CD4-positive, alpha-beta T cell treated with Interleukin-4 for 4 hours (primary cell): Measurements from ENCODE around the gene SEC23IP.
"Not testable (repeated sequence)": the region's sequence is repeated elsewhere in the genome, so short reads cannot be mapped to it uniquely, and the experiment has no call there.

Source experiments
- DNase-seq: peaks from one replicate; pipeline ENCODE4 v3.0.0-alpha.2; 2020

The SEC23IP gene

DNA sequence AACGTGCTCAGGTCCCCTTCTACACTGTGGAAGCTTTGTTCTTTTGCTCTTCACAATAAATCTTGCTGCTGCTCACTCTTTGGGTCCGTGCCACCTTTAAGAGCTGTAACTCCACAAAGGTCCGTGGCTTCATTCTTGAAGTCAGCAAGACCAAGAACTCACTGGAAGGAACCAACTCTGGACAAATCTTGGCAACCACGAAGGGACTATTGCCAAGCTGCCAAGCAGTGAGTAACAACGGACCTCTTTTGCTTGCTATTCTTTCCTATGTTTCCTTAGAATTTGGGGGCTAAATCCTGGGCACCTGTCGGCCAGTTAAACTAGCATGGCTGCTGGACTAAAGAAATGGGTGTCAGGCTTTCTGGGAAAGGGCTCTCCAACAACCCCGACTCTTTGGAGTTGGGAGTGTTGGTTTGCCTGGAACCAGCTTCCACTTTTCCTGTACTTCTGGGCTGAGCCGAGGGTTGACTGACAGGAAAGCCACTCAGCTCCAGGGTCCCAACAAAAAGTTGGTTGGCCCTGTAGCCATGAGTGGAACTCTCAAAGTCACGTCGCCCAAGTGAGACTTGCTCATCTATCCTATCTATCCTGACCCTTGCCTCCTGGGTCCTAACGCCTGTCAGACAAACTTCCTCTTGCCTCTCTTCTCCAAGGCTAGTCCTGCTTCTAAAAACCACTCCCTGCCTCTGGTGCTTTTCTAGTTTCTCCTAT lies 8.5 kb upstream of the SEC23IP start:
- not testable (repeated sequence) for DNase-seq

DNA sequence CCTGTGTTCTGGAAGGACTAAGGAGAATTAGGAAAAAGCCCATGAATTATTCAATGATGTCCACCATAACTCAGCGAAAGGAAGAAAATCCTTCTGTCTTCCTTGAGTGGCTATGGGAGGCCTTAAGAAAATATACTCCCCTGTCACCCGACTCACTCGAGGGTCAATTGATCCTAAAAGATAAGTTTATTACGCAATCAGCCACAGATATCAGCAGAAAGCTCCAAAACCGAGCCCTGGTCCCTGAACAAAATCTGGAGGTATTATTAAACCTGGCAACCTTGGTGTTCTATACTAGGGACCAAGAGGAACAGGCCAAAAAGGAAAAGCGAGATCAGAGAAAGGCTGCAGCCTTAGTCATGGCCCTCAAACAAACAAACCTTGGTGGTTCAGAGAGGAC lies 6.5 kb upstream of the SEC23IP start:
- DNase-seq: not testable (repeated sequence)

DNA sequence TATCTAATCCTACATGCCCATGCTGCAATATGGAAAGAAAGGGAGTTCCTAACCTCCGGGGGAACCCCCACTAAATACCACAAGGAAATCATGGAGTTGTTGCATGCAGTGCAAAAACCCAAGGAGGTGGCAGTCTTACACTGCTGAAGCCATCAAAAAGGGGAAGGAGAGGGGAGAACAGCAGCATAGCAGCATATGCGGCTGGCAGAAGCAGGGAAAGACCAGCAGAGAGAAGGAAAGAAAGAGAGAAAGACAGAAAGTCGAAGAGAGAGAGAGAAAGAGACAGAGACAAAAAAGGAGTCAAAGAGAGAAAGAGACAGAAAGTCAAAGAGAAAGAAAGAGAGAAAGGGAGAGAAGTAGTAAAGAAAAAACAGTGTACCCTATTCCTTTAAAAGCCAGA lies 3.8 kb upstream of the SEC23IP start:
- DNase-seq: not testable (repeated sequence)

DNA sequence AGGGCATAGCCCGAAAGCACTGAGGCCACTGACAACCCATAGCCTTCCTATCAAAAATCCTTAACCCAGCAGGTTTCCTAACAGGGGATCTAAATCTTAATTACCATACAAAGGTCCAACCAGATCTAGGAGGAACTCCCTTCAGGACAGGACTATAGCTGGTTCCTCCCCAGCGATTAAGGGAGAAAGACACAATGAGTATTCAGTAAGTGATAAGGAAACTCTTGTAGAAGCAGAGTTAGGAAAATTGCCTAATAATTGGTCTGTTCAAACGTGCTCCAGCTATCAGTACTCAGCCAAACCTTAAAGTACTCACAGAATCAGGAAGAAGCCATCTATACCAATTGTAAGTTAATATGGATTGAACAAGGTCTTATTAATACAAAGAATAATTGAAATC lies 3.3 kb upstream of the SEC23IP start:
- DNase-seq: not testable (repeated sequence)

DNA sequence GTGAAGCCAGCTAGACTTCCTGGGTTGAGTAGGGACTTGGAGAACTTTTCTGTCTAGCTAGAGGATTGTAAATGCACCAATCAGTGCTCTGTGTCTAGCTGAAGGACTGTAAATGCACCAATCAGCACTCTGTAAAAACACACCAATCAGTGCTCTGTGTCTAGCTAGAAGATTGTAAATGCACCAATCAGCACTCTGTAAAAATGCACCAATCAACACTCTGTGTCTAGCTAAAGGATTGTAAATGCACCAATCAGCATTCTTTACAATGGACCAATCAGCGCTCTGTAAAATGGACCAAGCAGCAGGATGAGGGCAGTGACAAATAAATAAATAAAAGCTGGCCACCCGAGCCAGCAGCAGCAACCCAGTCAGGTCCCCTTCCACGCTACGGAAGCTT lies 2.2 kb upstream of the SEC23IP start:
- not testable (repeated sequence) for DNase-seq

DNA sequence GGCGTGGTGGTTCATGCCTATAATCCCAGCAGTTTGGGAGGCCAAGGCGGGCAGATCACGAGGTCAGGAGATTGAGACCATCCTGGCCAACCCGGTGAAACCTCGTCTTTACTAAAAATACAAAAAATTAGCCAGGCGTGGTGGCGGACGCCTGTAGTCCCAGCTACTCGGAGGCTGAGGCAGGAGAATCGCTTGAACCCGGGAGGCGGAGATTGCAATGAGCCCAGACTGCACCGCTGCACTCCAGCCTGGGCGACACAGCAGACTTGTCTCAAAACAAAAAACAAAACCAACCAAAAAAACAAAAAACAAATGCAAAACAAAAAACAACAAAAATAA lies 712 bp upstream of the SEC23IP start:
- not testable (repeated sequence) for DNase-seq

DNA sequence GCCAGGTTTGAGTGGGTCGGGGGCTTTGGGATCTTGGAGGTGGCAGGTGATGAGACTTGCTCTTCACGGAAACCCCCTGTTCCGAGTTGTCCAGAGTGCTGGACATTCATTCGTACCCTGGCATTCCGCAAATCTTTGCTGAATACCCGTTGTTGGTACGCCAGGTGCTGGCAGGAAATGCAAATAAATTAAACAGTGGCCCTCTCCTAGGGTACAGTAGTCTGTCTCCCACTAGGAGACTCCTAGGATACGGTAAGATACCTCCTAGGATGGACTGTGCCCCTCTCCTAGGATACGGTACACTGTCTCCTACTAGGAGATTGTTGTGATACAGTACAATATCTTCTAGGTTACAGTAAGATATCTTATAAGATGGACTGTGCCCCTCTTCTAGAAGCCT lies 544 bp downstream of the SEC23IP start:
- DNase-seq: no peak

DNA sequence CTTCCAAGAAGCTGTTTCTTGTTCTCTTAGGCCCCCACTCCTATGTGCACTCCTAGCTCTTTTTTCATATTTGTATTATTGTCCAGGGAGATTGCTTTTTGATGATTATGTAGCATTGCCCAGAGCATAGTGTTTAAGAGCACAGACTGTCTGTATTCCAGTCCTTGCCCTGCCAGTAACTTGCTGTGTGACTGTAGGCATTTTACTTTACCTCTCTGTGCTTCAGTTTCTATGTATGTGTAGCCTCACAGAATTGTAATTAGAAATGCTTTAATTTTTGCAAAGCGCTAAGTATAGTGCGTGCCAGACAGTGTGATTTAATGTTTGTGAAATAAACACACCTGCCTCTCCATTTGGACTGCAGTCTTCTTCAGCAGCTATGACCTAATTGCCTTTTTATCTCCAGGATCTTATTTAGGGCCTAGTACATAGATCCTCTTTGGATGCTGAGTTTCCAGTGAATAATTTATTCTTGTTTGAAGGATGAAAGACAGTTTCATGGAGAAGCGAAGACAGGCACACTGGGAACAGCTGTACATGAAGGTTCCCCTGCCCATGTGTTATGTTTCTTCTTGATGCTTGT lies 1.4 kb downstream of the SEC23IP start:
- DNase-seq: no peak

DNA sequence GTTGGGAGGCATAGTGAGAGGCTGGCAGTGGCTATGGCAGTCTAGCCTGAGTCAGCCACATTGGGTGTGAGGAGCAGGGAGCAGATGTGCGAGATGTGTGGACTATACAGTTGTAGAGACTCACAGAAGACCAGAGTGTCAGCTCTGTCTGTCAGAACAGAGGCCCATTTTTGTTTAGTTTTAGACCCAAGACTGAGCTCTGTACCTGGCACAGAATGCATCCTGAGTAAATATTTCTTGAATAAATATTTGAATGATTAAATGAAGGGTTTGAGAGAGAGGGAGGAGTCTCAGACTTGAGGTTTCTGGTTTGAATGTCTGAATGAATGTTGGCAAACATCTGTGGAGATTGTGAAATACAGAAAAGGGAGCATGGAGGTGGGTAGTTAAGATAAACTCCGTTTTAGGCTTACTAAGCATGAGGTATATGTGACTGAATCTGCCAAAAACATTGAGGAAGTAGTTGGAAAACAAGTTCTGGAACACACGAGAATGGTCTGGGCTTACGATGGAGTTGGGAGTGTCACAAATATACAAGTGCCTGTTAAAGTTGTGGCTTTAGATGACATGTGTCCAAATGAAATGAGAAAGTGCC lies 3.6 kb downstream of the SEC23IP start:
- no peak for DNase-seq

DNA sequence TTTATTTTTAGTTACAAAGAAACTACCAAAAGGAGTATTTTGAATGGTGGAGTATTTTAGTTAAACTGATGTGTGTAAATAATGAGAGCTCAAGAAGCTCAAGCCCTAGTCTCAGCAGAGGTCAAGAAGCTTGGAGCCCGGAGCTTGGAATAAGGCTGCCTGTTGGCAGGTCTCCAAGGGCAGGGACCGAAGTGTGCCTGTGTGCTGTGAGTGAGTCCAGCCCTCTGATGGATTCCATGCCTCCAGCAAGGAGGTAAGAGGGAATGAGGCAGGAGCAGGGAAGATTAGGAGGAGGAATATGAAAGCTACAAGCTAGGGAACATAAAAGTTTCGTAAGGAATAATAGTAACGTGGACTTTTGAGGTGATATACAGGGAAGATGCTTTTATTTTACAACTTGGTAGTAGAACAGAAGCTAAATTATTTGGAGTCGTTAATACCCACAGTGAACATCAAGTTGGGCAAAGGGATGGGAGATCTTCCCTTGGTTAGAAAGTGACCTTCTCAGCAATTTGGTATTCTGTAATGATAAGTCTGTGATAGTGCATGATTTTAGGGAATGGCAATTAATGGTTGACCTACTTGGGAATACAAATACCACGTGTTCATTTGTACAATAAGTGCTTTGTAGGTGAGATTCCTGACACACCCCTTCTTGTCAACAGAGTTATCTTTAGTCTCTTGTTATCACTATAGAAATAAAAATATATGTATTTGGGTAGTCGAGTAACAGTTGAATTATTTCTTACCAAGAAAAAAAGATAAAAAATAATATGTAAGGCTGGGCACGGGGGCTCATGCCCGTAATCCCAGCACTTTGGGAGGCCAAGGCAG lies 4.6 kb downstream of the SEC23IP start:
- DNase-seq: no peak

DNA sequence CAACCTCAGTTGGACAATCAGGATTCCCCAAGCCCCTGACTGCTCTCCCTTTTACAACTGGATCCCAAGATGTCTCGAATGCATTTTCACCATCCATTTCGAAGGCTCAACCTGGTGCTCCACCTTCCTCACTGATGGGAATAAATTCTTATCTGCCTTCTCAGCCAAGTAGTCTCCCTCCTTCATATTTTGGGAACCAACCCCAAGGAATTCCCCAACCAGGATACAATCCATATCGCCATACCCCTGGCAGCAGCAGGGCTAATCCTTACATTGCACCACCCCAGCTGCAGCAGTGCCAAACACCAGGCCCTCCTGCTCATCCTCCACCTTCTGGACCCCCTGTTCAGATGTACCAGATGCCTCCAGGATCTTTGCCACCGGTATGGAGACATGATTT lies 6.0 kb downstream of the SEC23IP start:
- DNase-seq: no peak

DNA sequence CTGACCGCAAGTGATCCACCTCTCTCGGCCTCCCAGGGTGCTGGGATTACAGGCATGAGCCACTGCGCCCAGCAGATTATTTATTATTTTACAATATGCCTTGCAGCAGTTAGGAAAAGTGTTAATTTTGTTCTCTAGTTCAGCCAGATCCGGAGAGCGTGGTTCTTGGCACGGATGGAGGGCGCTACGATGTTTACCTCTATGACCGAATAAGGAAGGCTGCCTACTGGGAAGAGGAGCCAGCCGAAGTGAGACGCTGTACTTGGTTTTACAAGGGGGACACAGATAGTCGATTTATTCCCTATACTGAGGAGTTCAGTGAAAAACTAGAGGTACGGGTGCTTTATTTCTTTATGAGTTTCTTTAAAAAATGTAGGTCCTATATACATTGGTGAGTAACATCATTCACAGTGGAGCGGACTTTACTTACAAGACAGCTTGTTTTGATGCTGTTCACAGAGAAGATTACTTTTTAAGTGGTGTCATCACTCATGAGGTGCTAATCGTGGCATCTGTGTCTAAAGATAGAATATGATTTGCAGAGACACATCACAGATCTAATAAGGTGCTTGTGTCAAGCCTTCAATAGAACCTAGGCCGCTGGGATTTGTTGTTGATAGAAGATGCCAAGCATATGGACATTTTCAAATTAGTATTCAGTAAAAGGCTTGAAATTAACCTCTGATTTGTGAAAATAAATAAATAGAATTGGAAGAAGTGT lies 11.6 kb downstream of the SEC23IP start:
- DNase-seq: no peak

DNA sequence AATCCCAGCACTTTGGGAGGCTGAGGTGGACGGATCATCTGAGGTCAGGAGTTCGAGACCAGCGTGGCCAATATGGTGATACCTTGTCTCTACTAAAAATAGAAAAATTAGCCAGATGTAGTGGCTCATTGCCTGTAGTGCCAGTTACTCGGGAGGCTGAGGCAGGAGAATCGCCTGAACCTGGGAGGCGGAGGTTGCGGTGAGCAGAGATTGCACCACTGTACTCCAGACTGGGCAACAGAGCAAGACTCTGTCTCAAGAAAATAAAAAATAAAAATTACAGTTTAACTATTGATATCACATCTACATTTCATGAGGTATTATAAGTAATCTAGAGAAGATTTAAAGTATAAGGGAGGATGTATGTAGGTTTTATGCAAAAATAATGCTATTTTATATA lies 15.2 kb downstream of the SEC23IP start:
- DNase-seq: not testable (repeated sequence)

DNA sequence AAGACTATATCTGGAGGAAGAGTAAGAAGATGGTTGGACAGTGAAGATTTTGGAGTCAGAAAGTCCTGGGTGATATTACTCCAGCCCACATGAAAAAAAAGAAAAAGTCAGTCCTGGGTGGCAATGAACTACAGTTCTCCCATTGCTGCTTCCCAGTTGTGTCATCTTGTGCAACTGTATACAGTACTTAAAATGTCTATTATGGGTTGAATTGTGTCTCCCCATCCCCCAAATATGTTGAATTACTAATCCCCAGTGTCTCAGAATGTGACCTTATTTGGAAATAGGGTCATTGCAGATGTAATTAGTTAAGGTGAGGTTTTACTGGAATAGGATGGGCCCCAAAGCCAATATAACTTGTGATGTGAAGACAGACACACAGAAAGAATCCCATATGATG lies 15.6 kb downstream of the SEC23IP start:
- no peak for DNase-seq

DNA sequence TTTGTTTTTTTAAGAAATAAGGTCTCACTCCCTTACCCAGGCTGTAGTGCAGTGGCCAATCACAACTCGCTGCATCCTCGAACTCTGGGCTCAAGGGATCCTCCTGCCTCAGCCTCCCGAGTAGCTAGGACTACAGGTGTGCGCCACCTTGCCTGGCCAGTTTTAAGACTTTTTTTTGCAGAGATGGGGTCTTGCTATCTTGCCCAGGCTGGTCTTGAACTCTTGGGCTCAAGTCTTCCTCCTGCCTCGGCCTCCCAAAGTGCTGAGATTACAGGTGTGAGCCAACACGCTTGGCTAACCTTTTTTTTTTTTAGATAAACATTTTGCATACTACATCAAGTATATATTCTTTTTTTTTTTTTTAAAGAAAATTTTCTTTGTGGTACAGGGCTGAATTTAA lies 18.2 kb downstream of the SEC23IP start:
- DNase-seq: no peak

DNA sequence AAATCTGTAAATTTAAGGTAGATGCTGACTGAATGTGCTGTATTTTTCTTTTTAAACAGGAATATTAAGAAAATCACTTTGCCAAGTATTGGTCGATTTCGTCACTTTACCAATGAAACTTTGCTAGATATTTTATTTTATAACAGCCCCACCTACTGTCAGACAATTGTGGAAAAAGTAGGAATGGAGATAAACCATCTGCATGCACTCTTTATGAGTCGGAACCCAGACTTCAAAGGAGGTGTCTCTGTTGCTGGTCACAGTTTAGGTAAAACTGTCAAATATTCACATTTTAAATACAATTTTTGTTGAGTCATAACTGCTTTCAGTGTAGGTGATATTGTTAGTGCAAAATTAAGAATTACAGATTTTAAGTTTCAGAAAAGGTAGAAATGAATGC lies 25.2 kb downstream of the SEC23IP start:
- no peak for DNase-seq

DNA sequence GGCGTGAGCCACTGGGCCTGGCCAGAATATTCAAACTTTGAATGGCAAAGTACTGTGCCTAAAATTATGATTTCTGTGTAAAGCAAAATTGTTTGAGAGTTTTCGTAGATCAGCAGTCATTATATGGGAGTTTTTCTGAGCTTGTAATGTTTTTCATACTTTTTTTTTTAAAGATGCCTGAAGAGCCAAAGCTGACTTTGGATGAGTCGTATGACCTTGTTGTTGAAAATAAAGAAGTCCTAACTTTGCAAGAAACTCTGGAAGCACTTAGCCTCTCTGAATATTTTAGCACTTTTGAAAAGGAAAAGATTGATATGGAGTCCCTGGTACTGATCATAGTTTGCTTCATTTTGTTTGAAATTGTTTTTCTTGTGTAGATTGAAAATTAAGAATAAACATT lies 26.7 kb downstream of the SEC23IP start:
- no peak for DNase-seq

DNA sequence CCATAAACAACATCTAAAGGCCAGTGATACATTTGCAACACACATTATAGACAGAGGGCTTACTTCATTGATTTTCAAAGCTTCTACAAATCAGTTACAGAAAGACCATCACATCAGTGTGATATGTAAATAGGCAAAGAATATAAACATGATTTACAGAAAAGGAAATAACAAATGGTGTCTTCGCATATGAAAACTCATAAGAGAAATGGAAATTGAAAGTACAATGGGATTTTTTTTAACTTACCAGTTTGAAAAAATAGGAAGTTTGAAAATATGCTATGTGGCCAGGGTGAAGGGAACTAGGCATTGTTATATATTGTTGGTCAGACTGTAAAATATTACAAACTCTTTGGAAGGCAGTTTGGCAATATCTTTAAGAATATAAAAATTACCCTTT lies 27.3 kb downstream of the SEC23IP start:
- peak; percentile 6 for DNase-seq

DNA sequence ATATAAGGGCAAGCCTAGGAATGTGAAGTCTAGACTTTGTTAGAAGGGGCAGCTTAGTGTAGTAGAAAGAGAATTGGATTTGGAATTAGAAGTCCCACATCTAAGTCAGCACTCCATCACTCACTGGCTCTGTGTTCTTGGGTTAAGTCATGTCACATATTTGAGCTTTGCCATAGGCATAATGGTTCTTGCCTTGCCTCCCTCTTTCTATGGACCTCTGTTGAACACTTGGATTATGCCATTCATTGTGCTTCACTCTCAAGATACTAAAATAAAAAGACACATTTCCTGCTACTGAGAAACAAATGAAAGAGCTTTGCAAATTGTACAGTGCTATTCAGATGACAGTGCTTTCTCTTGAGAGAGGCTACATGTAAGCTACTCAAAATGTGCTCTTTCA lies 35.9 kb downstream of the SEC23IP start:
- DNase-seq: no peak

DNA sequence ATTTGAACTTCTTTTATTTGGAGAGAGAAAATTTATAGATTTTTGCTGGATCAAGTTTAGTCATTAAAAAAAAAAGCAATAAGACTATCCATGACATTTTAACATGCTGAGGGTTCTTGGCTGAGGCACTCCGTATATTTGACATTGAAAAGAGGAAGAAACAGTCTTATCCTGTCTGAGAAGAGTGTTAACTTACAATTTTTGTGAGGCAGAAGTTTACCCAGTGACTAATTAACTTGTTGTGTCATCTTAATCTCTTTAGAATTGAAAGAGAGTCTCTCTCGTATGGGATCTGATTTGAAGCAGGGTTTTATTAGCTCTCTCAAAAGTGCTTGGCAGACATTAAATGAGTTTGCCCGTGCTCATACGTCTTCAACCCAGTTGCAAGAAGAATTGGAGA lies 39.3 kb downstream of the SEC23IP start:
- DNase-seq: no peak

DNA sequence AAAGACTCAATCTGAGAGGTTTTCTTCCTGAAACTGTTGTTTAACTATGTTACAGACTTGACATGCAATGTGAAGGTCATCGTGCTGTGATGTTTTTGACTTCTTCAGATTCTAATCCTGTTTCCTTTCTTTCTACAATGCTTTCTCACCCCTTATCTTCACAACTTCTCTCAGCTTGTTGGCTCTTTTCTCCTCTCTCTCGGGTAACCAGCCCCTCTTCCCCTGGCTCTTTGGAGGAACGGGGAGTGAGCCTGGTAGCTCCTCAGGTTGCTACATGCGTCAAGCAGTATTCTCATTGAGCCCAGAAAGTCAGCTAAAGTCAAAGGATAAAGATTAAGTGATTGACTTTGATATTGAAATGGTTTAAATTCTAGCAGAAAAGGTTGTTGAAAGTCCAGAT lies 40.1 kb downstream of the SEC23IP start:
- no peak for DNase-seq

DNA sequence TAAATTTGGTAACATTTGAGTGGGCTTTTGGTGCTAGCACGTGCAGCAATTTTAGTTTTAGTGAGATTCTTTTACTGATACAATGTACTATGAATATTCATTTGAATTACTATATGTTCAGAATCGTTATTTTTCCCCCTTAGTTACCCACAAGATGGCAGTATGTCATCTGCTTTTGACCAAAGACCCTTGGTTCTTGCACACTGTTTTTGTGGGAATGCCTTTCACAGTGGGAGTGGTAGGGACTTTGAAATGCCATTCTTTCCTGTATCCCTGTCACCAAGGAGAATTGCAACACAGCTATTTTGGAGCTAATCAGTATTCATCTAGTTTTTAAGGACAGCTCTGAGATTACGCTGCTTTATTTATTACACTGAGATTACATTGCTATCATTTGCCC lies 40.6 kb downstream of the SEC23IP start:
- DNase-seq: no peak

DNA sequence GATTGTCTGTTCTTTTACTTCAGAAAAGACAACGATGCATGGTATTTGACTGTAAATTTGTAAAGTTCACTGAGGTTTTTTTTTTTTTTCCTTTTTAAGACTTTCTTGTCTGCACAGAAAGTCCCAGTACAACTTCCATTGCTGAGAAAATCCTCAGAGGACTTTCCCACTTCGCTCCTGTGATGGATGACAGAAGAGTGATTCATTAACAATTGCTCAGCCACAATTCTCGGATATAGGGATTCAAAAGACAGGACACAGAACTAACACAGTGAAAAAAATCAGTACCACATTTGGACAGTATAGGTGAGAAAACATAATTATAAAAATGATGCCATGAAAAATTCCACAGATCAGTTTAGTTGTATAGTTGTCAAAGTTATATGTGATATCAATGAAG lies 48.0 kb downstream of the SEC23IP start:
- no peak for DNase-seq
